ENCODE results near the gene NLGN3.
A peak's percentile ranks its signal among the peaks of the same experiment; 100 is the strongest.

Gene NLGN3

DNA sequence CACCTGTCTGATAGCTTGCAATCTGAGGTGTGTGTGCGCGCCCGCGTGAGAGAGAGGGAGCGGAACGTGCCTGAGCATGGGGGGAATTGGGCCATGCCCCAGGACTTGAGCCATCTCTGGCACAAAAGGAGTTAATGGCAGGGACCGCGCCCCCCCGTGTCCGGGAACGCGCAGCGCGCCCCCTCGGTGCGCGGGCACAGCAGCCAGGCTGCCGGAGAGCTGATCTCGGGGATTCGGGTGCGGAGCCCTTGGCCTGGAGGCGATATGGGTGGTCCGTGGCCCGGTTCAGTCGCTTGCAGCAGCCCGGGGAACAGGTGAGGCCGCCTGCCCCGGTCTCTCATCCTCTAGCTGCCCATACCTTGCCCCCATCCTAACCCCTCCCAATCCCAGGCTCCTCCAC lies at the start of gene NLGN3:
Gene NLGN3 (plus strand): TSS at position 191 of the 400 bp plus-strand sequence. CDS start 2,909 bp downstream, outside the sequence.
- no peaks in the 10 kb centered on the region for H3K9me3 ChIP-seq (ENCODE audit: control insufficient read depth, insufficient read depth, low read length)
- no peaks in the 10 kb centered on the region for H3K36me3 ChIP-seq (ENCODE audit: control insufficient read depth, insufficient read depth, low read length)
- H3K9ac ChIP-seq (ENCODE audit: low read depth, low read length) = no peak within 1 kb of the TSS
- no peaks in the 10 kb centered on the region for H3K27me3 ChIP-seq (ENCODE audit: control insufficient read depth, insufficient read depth, low read length)
- H3K4me1 ChIP-seq (ENCODE audit: control insufficient read depth, insufficient read depth, low read length) = peaks cover 3% of the 10 kb centered on the region
- H3K4me3 ChIP-seq (ENCODE audit: low read depth, low read length) = peak within 1 kb of the TSS; percentile 54

DNA sequence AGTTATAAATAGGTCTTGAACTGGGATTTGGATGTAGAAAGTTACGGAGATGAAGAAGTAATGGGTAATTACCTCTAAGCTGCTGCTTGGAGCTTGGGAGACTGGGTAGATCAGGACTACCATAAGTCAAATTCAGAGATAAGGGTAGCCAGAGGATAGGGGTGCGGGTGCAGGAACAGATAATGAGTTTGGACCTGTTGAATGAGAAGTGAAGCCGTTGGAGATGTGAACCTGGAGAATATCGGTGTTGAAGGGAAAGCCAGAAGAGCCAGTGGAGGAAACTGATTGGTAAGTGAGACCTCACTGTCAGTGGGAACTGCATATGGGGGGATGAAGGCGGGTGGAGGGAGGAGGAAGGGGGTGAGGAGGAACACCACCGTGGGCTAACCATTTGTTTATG lies 49.6 kb upstream of the NLGN3 start:
- H3K4me3 ChIP-seq (ENCODE audit: low read depth, low read length) = peak overlapping the region; percentile 71
- no peaks in the 10 kb centered on the region for H3K9me3 ChIP-seq (ENCODE audit: control insufficient read depth, insufficient read depth, low read length)
- H3K4me1 ChIP-seq (ENCODE audit: control insufficient read depth, insufficient read depth, low read length) = peaks cover 3% of the 10 kb centered on the region
- H3K27me3 ChIP-seq (ENCODE audit: control insufficient read depth, insufficient read depth, low read length) = peaks cover 9% of the 10 kb centered on the region
- no peak overlapping the region for H3K9ac ChIP-seq (ENCODE audit: low read depth, low read length)
- no peaks in the 10 kb centered on the region for H3K36me3 ChIP-seq (ENCODE audit: control insufficient read depth, insufficient read depth, low read length)

DNA sequence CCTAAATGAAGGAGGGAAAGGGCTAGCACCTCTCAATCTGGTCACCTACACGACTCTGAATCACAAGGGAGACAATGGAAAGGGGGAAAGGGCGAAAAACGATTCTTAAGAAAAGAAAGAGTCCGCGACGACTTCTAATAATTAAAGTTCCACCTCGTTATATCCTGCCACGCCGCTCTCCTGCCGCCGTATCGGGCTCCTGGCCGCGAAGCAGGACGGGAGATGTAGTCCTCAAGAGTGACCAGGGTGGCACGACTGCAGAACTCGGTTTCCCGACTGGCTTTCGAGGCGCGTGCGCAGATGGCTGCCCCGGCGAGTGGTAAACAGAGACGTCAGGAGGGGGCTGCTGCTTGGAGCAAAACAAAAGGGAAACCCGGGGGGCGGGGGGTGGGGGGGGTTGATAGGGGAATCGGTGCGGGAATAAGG lies 49.1 kb upstream of the NLGN3 start, which contains the start of gene FOXO4:
Gene FOXO4 (plus strand): TSS at position 297 of the 426 bp plus-strand sequence. CDS start 678 bp downstream, outside the sequence.
- H3K36me3 ChIP-seq (ENCODE audit: control insufficient read depth, insufficient read depth, low read length) = no peaks in the 10 kb centered on the region
- H3K9ac ChIP-seq (ENCODE audit: low read depth, low read length) = no peak within 1 kb of the TSS
- peaks cover 3% of the 10 kb centered on the region for H3K4me1 ChIP-seq (ENCODE audit: control insufficient read depth, insufficient read depth, low read length)
- no peaks in the 10 kb centered on the region for H3K9me3 ChIP-seq (ENCODE audit: control insufficient read depth, insufficient read depth, low read length)
- H3K4me3 ChIP-seq (ENCODE audit: low read depth, low read length) = peak within 1 kb of the TSS; percentile 86
- H3K27me3 ChIP-seq (ENCODE audit: control insufficient read depth, insufficient read depth, low read length) = peaks cover 9% of the 10 kb centered on the region

GRCh38 chrX:71095981-71096759 lies 48.5 kb upstream of the NLGN3 start:
- H3K9me3 ChIP-seq (ENCODE audit: control insufficient read depth, insufficient read depth, low read length) = no peaks in the 10 kb centered on the region
- H3K4me1 ChIP-seq (ENCODE audit: control insufficient read depth, insufficient read depth, low read length) = peaks cover 3% of the 10 kb centered on the region
- H3K36me3 ChIP-seq (ENCODE audit: control insufficient read depth, insufficient read depth, low read length) = no peaks in the 10 kb centered on the region
- H3K27me3 ChIP-seq (ENCODE audit: control insufficient read depth, insufficient read depth, low read length) = peaks cover 14% of the 10 kb centered on the region
- H3K9ac ChIP-seq (ENCODE audit: low read depth, low read length) = no peak overlapping the region
- peak overlapping the region; percentile 86 for H3K4me3 ChIP-seq (ENCODE audit: low read depth, low read length)

- Histone ChIP-seq H3K9ac (ENCODE audit: low read depth, low read length) (no peak overlapping the region), H3K9me3 (ENCODE audit: control insufficient read depth, insufficient read depth, low read length) (no peaks in the 10 kb centered on the region), H3K4me1 (ENCODE audit: control insufficient read depth, insufficient read depth, low read length) (peaks cover 7% of the 10 kb centered on the region), H3K27me3 (ENCODE audit: control insufficient read depth, insufficient read depth, low read length) (peaks cover 17% of the 10 kb centered on the region), H3K4me3 (ENCODE audit: low read depth, low read length) (peak overlapping the region; percentile 86), H3K36me3 (ENCODE audit: control insufficient read depth, insufficient read depth, low read length) (no peaks in the 10 kb centered on the region)
Measured at GRCh38 chrX:71096760-71097032, 47.9 kb upstream of the NLGN3 start.

DNA sequence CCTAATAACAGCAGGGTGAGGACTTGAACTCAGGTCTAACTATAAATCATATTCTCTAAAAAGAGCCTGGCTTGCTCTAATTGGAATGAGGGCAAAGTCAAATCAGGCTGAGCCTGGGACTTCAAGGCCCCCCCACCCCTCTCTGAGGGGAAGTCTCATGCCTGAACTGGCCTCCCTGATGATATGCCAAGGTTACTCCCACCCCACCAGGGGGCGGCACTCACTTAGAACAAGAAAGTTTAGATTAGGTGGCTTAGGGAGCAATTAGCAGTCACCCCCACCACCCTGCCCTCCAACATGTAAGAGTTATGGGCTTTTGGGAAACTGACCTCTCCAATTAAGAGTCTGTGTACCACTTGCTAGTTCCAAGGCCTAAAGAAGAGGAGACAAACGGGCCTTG lies 46.3 kb upstream of the NLGN3 start:
- no peak overlapping the region for H3K9ac ChIP-seq (ENCODE audit: low read depth, low read length)
- H3K4me3 ChIP-seq (ENCODE audit: low read depth, low read length) = peak overlapping the region; percentile 15

DNA sequence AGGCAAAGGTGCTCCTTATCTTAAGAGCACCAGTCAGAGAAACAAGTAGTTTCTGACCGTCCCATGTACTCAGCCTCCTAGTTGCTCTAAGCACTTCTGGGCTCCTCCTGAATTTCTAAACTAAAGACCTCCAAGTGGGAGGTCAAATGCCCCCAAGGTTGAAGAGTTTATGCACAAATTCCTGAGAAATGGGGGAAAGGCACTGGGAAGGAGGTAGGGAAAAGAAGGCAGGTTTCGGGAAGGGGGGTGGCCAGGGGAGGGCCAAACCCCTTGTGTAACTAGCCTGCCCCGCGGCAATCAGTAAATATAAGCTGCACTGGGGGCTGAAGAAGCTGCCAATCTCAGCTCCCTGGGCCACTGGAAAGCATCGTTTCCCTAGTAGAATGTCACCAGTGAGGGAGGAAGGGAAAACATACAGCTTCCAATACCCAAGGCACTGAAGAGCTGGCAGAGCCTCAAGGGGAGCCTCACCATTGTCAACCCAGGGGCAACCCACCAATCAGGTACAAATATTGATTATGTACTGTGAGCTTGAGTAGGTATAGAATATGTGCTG lies 45.6 kb upstream of the NLGN3 start:
- Histone ChIP-seq H3K4me3 (ENCODE audit: low read depth, low read length) (peak overlapping the region; percentile 35), H3K9me3 (ENCODE audit: control insufficient read depth, insufficient read depth, low read length) (no peaks in the 10 kb centered on the region), H3K36me3 (ENCODE audit: control insufficient read depth, insufficient read depth, low read length) (no peaks in the 10 kb centered on the region), H3K4me1 (ENCODE audit: control insufficient read depth, insufficient read depth, low read length) (peaks cover 19% of the 10 kb centered on the region), H3K27me3 (ENCODE audit: control insufficient read depth, insufficient read depth, low read length) (peaks cover 23% of the 10 kb centered on the region), H3K9ac (ENCODE audit: low read depth, low read length) (no peak overlapping the region)

More for the DNA sequence above, 46.3 kb upstream of the NLGN3 start:
- peaks cover 23% of the 10 kb centered on the region for H3K27me3 ChIP-seq (ENCODE audit: control insufficient read depth, insufficient read depth, low read length)
- no peaks in the 10 kb centered on the region for H3K36me3 ChIP-seq (ENCODE audit: control insufficient read depth, insufficient read depth, low read length)
- no peaks in the 10 kb centered on the region for H3K9me3 ChIP-seq (ENCODE audit: control insufficient read depth, insufficient read depth, low read length)
- H3K4me1 ChIP-seq (ENCODE audit: control insufficient read depth, insufficient read depth, low read length) = peaks cover 16% of the 10 kb centered on the region

GRCh38 chrX:71099736-71100135 lies 44.9 kb upstream of the NLGN3 start:
- H3K36me3 ChIP-seq (ENCODE audit: control insufficient read depth, insufficient read depth, low read length) = no peaks in the 10 kb centered on the region
- H3K4me1 ChIP-seq (ENCODE audit: control insufficient read depth, insufficient read depth, low read length) = peaks cover 19% of the 10 kb centered on the region
- no peak overlapping the region for H3K9ac ChIP-seq (ENCODE audit: low read depth, low read length)
- peak overlapping the region; percentile 35 for H3K4me3 ChIP-seq (ENCODE audit: low read depth, low read length)
- peaks cover 23% of the 10 kb centered on the region for H3K27me3 ChIP-seq (ENCODE audit: control insufficient read depth, insufficient read depth, low read length)
- H3K9me3 ChIP-seq (ENCODE audit: control insufficient read depth, insufficient read depth, low read length) = no peaks in the 10 kb centered on the region

- H3K27me3 ChIP-seq (ENCODE audit: control insufficient read depth, insufficient read depth, low read length) = peaks cover 27% of the 10 kb centered on the region
- peaks cover 19% of the 10 kb centered on the region for H3K4me1 ChIP-seq (ENCODE audit: control insufficient read depth, insufficient read depth, low read length)
- peak overlapping the region; percentile 30 for H3K4me3 ChIP-seq (ENCODE audit: low read depth, low read length)
Measured at GRCh38 chrX:71100581-71101505, 43.8 kb upstream of the NLGN3 start.

GRCh38 chrX:71102292-71102691 lies 42.3 kb upstream of the NLGN3 start:
- no peak overlapping the region for H3K4me3 ChIP-seq (ENCODE audit: low read depth, low read length)
- H3K36me3 ChIP-seq (ENCODE audit: control insufficient read depth, insufficient read depth, low read length) = no peaks in the 10 kb centered on the region
- H3K27me3 ChIP-seq (ENCODE audit: control insufficient read depth, insufficient read depth, low read length) = peaks cover 32% of the 10 kb centered on the region
- no peak overlapping the region for H3K9ac ChIP-seq (ENCODE audit: low read depth, low read length)
- no peaks in the 10 kb centered on the region for H3K9me3 ChIP-seq (ENCODE audit: control insufficient read depth, insufficient read depth, low read length)
- H3K4me1 ChIP-seq (ENCODE audit: control insufficient read depth, insufficient read depth, low read length) = peaks cover 19% of the 10 kb centered on the region

More at GRCh38 chrX:71100581-71101505, 43.8 kb upstream of the NLGN3 start:
- Histone ChIP-seq H3K9ac (ENCODE audit: low read depth, low read length) (no peak overlapping the region), H3K9me3 (ENCODE audit: control insufficient read depth, insufficient read depth, low read length) (no peaks in the 10 kb centered on the region), H3K36me3 (ENCODE audit: control insufficient read depth, insufficient read depth, low read length) (no peaks in the 10 kb centered on the region)

- peaks cover 28% of the 10 kb centered on the region for H3K27me3 ChIP-seq (ENCODE audit: control insufficient read depth, insufficient read depth, low read length)
- no peaks in the 10 kb centered on the region for H3K9me3 ChIP-seq (ENCODE audit: control insufficient read depth, insufficient read depth, low read length)
- H3K4me3 ChIP-seq (ENCODE audit: low read depth, low read length) = peak overlapping the region; percentile 3
- no peaks in the 10 kb centered on the region for H3K36me3 ChIP-seq (ENCODE audit: control insufficient read depth, insufficient read depth, low read length)
- H3K9ac ChIP-seq (ENCODE audit: low read depth, low read length) = no peak overlapping the region
- peaks cover 19% of the 10 kb centered on the region for H3K4me1 ChIP-seq (ENCODE audit: control insufficient read depth, insufficient read depth, low read length)
Measured at GRCh38 chrX:71103110-71103983, 41.3 kb upstream of the NLGN3 start.

Data from iPS-15b (cell line).